Left forelimb (tissue), 1 donor: Measurements from ENCODE around the gene AP3B2.
"Not testable (repeated sequence)": the region's sequence is repeated elsewhere in the genome, so short reads cannot be mapped to it uniquely, and the experiment has no call there.

Source experiments
- DNase-seq: peaks from one replicate; pipeline ENCODE4 v3.0.0-alpha.2; 2018; ENCODE audit warnings: low spot score

Gene AP3B2

GRCh38 chr15:82709421-82710207 lies at the start of gene AP3B2:
Gene AP3B2, minus strand, starts transcription at chr15:82709875. Its CDS starts 169 bp downstream, at chr15:82709706.
- DNase-seq = peak; percentile 74

DNA sequence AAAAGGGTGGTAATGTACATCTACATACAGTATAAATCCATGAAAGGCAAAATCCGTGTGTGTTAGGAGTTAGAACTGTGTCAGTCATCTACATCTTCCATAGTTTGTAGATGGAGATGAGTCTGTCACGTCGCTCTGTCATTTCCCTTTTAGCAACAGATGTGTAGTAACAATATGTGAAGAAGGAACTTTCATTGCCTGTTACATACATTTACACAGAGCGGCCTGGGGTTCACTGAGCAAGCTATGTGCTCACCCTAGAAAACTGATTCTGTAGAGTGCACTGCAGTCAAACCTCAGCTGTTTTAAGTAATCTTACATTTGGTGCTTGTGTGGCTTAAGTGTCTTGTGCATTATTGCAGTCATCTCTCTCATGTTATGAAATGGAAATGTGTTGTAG lies 41.6 kb upstream of the AP3B2 start:
- no peak for DNase-seq

DNA sequence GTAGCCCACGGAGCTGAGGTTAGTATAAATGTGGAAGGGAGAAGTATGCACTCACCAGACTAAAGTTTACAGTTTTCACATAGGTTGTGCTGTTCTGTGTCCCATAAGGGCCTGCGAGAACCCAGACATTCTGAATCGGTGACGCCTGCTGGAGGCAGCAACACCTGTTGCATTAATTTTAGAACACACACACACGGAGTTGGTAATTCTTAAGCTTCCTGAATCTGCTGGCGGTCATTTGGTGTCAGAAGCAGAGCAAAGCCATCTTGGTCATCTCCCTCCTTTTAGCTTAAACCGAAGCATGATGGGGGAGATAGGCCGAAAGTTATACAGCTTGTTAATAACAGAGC lies 41.1 kb upstream of the AP3B2 start:
- DNase-seq = no peak

GRCh38 chr15:82749951-82750830 lies 40.5 kb upstream of the AP3B2 start:
- peak; percentile 94 for DNase-seq

- DNase-seq = no peak
Observed at GRCh38 chr15:82748315-82748714, 38.6 kb upstream of the AP3B2 start.

- no peak for DNase-seq
Observed at GRCh38 chr15:82743810-82744209, 34.1 kb upstream of the AP3B2 start.

GRCh38 chr15:82742134-82742533 lies 32.5 kb upstream of the AP3B2 start:
- no peak for DNase-seq

GRCh38 chr15:82739086-82739485 lies 29.4 kb upstream of the AP3B2 start:
- no peak for DNase-seq

- DNase-seq = no peak
Observed at GRCh38 chr15:82737975-82738374, 28.3 kb upstream of the AP3B2 start.

- DNase-seq = no peak
Observed at GRCh38 chr15:82731527-82731926, 21.9 kb upstream of the AP3B2 start.

- DNase-seq = no peak
Observed at GRCh38 chr15:82730022-82730530, 20.4 kb upstream of the AP3B2 start.

- DNase-seq = no peak
Observed at GRCh38 chr15:82726816-82727215, 17.1 kb upstream of the AP3B2 start.

DNA sequence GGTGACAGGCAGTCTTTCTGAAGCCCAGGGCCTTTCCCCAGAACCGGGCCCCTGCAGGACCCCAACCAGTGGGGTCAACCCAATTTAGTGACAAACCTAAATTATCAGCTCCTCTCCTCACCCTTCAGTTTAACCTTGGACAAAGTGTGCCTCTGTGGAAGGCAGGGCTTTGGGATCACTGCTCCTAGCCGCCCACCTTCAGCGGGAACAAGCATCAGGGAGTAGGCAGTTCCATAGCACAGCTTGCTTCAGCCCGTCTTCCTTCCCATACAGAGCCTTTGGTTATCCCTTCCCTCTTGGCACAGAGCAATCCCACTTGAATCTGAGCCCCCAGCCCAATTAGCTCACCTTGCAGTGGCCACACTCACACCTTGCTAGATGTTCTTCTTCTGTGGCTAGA lies 5.3 kb upstream of the AP3B2 start:
- no peak for DNase-seq

GRCh38 chr15:82714016-82714415 lies 4.3 kb upstream of the AP3B2 start:
- DNase-seq = no peak

DNA sequence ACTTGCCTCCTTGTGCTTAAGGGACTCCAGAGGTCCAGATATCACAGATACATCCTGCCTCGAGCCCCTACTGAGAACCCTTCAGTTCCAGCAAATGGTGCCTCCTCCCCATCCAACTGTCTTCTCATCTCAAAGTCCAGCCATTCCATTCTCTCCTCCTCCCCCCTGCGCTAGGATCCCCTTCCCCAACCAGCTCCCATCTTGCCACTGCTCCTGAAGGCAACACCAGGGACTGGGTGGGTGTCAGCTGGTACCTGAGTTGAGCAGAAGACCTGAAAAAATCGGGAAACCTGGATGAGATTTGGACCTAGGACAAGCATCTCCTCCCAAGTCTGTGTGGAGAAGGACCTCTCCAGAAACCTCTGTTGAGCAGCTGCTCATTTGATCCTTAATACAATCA lies 2.4 kb upstream of the AP3B2 start:
- no peak for DNase-seq

DNA sequence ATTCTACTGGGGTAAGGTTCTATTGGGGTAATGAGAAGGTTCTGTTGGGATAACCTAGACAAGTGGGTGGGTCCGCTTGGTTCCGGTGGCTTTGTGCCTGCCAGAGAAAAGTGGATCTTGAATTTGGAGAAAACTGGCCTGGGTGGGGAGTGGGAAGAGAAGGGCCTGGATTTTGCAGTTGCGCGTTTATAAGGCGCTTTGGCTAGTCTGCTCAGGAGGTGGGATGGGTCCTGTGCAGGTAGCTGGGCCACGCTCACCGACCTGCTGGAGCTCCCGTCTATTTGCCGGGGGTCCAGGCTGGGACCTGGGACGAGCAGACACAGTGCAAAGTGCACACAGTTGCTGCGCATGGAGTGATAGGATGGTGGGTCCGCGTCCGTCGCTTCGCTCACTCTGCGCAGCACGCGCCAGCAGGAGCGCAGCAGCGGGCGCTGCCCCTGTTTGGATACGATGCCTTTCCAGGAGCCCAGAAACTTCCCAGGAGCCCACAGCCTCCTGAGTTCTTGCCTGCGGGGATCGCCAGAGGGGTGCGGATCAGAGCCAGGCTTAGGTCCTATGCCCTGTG lies 1.3 kb upstream of the AP3B2 start:
- no peak for DNase-seq

GRCh38 chr15:82710208-82710555 lies 507 bp upstream of the AP3B2 start:
- no peak for DNase-seq

DNA sequence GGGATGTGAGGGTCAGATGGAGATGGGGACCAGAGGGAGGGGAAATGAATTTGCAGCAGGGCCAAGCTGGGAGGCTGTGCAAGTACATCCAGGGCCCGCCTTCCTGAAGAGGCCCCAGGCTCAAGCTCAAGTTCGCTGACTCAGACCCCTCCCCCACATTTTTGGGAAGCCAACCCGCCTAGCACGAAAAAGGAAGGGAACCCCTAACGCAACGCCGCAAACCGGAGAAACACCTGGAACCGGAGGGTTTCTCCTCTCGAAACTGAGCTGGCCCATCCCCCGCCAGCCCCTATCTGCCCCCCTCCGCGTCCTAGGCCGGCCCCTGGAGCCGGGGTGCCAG lies 624 bp downstream of the AP3B2 start:
- DNase-seq = no peak

- DNase-seq = not testable (repeated sequence)
Observed at GRCh38 chr15:82705856-82706255, 3.8 kb downstream of the AP3B2 start.

DNA sequence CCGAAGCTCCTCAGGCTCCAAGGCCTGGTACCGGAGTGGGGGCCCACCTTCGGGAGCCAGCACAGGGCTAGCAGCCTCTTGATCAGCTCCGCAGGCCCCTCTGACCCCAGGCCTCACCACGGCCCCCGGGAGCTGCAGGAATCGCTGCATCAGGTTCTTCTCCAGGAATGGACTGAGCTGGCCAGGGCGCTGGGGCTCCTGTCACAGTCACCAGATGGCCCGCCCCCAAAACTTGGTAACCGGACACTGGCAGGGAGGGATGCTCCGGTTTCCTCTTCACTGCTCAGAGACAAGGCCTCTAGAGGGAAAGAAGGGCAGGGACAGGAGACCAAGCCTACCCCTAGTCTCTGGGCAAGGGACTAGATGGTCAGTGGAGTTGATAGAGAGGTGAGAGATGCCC lies 9.9 kb downstream of the AP3B2 start:
- DNase-seq = no peak

DNA sequence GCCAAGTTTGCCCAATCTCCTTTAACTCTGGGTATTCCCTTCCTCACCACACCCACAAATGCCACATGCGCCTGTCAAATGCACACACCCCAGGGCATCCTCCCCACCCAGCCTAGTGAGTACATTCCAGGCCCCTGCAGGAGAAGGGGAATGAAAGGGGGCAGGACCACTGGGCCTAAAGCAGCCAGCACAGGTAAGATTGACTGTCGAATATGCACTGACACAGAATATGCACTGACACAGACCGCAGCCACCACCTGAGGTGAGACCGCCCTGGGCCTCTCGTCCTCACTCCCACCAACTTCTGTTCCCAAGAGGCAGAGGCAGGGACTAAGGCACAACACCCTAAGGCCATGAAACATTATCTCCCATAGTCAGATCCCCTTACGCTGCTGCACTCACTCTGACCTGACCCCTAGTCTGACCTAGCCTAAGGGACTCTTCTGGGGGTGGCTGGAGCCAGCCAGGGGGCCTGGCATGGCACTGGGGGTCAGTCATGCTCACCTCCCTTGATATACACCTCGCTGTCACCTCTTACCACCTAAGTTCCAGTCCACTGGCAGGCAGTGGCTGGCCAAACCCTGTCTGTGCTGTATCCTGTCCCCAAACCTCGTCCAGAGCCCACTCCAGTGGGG lies 10.8 kb downstream of the AP3B2 start:
- DNase-seq = no peak

GRCh38 chr15:82697735-82698407 lies 11.8 kb downstream of the AP3B2 start:
- DNase-seq = no peak
